ENCODE results near the gene RNF123.

The RNF123 gene

DNA sequence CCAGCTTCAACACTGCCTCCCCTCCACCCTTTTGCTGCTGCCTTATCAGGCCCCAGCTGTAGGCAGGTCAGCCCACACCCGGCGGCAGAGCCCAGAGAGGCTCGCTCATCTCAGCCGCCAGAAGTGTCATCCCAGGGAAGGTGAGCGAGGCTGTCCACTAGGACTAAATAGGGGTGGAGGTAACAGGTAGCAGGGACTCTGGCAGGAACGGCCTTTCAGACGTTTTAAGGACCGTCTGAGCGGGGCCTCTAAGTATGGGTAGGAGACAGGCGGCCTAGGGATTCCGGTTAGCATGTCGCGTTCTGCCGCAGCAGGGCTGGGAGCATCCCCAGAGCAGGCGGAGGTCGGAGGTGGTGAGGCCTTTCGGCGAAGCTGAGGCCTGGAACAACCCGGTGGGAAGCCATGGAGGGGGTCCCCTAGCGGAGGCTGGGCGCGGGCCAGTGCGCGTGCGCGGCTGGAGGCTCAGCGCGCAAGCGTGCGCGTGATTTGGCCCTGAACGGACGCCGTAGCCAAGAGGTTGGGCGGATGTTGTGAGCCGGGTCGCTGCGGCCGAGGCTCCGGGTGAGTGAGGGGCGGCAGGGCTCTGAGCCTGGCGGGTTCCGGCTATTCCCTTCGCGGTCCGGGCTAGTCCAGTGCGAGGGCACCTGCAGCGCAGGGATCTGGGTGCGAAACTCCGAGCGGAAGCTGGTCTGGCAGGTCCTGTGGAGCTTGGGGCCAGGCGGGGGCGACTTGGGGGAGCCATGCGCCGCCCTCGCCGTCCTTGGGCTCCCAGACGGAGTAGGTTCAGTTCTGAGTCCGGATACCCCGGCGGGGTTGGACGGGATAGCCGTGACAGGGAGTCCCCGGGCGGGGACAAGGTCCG is at the start of gene RNF123, which contains the start of gene MST1:
TSS of gene RNF123 (plus strand) at position 512 of the 862 bp plus-strand sequence. CDS start 1,609 bp downstream, outside the sequence.
TSS of gene MST1 (minus strand) at position 429 of the 862 bp plus-strand sequence. CDS start 783 bp downstream, outside the sequence.
- peak within 1 kb of the TSS; percentile 93 for H3K4me3 ChIP-seq (replicated peaks; ENCODE audit: low read depth, low read length)
- TF ChIP-seq CTCF (IDR thresholded peaks at IDR 0.05; ENCODE audit: low read length, missing control alignments), result peak; percentile 34
- peak; percentile 92 for DNase-seq (ENCODE audit: low read depth)

GRCh38 chr3:49641292-49641691 is 48.1 kb upstream of the RNF123 start:
- H3K4me3 ChIP-seq (replicated peaks; ENCODE audit: low read depth, low read length), result no peak overlapping the region
- DNase-seq (ENCODE audit: low read depth), result no peak
- TF ChIP-seq CTCF (IDR thresholded peaks at IDR 0.05; ENCODE audit: low read length, missing control alignments), result no peak

DNA sequence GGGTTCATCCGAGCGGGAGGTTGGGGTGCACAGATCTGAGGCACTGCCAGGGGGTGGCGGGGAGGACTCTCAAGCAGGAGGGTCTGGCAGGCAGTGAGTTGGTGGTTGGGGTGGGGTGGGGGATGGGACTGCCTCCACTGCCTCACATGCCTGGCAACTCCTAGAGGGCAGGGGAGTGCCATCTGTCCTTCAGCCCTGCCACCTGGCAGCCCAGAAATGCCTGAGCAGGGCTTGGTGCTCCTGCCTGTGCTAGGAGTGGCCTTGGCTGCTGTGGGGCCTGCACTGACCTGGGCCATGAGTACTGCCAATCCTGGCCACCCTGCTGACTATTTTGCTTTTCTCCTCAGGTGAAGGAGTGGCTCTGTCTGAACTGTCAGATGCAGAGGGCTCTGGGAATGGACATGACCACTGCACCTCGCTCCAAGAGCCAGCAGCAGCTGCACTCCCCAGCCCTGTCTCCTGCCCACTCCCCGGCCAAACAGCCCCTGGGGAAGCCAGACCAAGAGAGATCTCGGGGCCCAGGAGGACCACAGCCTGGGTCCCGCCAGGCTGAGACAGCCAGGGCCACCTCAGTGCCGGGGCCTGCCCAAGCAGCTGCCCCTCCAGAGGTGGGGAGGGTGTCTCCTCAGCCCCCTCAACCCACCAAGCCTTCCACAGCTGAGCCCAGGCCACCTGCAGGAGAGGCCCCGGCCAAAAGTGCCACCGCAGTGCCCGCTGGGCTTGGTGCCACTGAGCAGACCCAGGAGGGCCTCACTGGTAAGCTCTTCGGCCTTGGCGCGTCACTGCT is 47.2 kb upstream of the RNF123 start:
- TF ChIP-seq CTCF (IDR thresholded peaks at IDR 0.05; ENCODE audit: low read length, missing control alignments), result no peak
- H3K4me3 ChIP-seq (replicated peaks; ENCODE audit: low read depth, low read length), result no peak overlapping the region
- DNase-seq (ENCODE audit: low read depth), result no peak

DNA sequence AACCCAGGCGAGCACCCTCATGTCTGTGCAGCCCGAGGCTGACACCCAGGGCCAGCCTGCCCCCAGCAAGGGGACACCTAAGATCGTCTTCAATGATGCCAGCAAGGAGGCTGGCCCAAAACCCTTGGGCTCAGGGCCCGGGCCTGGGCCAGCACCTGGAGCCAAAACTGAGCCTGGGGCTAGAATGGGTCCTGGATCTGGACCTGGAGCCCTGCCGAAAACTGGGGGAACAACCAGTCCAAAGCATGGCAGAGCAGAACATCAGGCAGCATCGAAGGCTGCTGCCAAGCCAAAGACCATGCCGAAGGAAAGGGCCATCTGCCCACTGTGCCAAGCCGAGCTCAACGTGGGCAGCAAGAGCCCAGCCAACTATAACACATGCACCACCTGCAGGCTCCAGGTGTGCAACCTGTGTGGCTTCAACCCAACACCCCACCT is 46.6 kb upstream of the RNF123 start:
- H3K4me3 ChIP-seq (replicated peaks; ENCODE audit: low read depth, low read length), result no peak overlapping the region
- no peak for TF ChIP-seq CTCF (IDR thresholded peaks at IDR 0.05; ENCODE audit: low read length, missing control alignments)
- no peak for DNase-seq (ENCODE audit: low read depth)

GRCh38 chr3:49644684-49645083 is 44.7 kb upstream of the RNF123 start:
- TF ChIP-seq CTCF (IDR thresholded peaks at IDR 0.05; ENCODE audit: low read length, missing control alignments), result no peak
- DNase-seq (ENCODE audit: low read depth), result no peak

DNA sequence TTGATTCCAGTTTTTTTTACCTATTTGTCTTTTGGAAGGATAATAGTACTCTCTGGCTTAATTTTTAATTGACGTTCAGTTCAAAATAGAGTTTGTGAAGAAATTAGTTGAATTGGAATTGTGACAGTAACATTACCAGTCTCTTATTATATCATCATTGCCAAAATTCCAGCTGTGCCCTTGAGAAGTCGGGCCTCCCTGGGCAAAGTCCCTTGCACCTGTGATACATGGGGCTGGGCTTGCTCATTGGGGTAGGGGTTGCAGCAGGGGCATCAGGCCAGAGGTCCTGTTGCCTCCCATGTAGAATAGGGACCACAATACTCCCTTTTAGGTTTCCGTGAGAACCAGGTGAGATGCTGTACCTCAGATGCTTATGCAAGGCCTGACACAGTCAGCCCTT is 43.1 kb upstream of the RNF123 start:
- no peak for TF ChIP-seq CTCF (IDR thresholded peaks at IDR 0.05; ENCODE audit: low read length, missing control alignments)
- DNase-seq (ENCODE audit: low read depth), result no peak
- H3K4me3 ChIP-seq (replicated peaks; ENCODE audit: low read depth, low read length), result no peak overlapping the region

More at GRCh38 chr3:49644684-49645083, 44.7 kb upstream of the RNF123 start:
- no peak overlapping the region for H3K4me3 ChIP-seq (replicated peaks; ENCODE audit: low read depth, low read length)
